HepG2 (cell line): ENCODE measurements around the gene ONECUT1. TPM values are rescaled to one million over a fixed set of nuclear protein-coding genes. Genes with fewer than 3 reads are reported as not detected.
A peak's percentile ranks its signal among the peaks of the same experiment; 100 is the strongest.

Experiments
- FOXO1 ChIP-seq: sonication (generic); formaldehyde crosslinking; IDR thresholded peaks from 2 replicates; pipeline ENCODE4 v1.4.0; 2020; ENCODE audit warnings: missing genetic modification reagents
- JUND ChIP-seq: sonication (generic); formaldehyde crosslinking; IDR thresholded peaks from 2 replicates; pipeline ENCODE4 v1.8.0; 2022; ENCODE audit warnings: mild to moderate bottlenecking, missing genetic modification reagents
- SIN3B ChIP-seq: fragments of 150-350 bp; IDR thresholded peaks from 2 replicates; pipeline ENCODE4 v1.6.1; 2014; ENCODE audit warnings: low read length
- SOX5 ChIP-seq: IDR thresholded peaks from 2 replicates; pipeline ENCODE4 v1.6.1; 2016; ENCODE audit warnings: borderline replicate concordance
- SPEN ChIP-seq: sonication (generic); formaldehyde crosslinking; IDR thresholded peaks from 2 replicates; pipeline ENCODE4 v1.5.1; 2020; ENCODE audit warnings: low read depth, mild to moderate bottlenecking, missing genetic modification reagents
- TBX2 ChIP-seq: sonication (generic); formaldehyde crosslinking; IDR thresholded peaks from 2 replicates; pipeline ENCODE4 v1.5.0; 2020; ENCODE audit warnings: missing genetic modification reagents, mild to moderate bottlenecking, borderline replicate concordance
- ZBTB7B ChIP-seq: sonication (generic); formaldehyde crosslinking; IDR thresholded peaks from 2 replicates; pipeline ENCODE4 v1.4.0; 2020; ENCODE audit warnings: missing genetic modification reagents
- ZEB1 ChIP-seq: IDR thresholded peaks from 2 replicates; pipeline ENCODE4 v1.6.1; 2012; ENCODE audit warnings: mild to moderate bottlenecking, low read depth, inconsistent platforms; ENCODE audit not compliant: insufficient replicate concordance
- ZNF512 ChIP-seq: sonication (generic); formaldehyde crosslinking; IDR thresholded peaks from 2 replicates; pipeline ENCODE4 v1.4.0; 2020; ENCODE audit warnings: mild to moderate bottlenecking, missing genetic modification reagents
- ZSCAN9 ChIP-seq: IDR thresholded peaks from 2 replicates; pipeline ENCODE4 v1.6.1; 2016; ENCODE audit warnings: borderline replicate concordance
- polyA plus RNA-seq, 8 experiments: library from polyadenylated mRNA; depleted of rRNA in 3 of 8; stranded (reverse) in 7 of 8; unstranded in 1 of 8; fragments of >200 nt; fragmentation: Illumina TruSeq in 4 of 8; extraction: Trizol in 4 of 8; gene quantifications; 2 replicates each; pipeline versions ENCODE4 v1.2.1 to v1.2.3, GENCODE V29; 2011 to 2016; ENCODE audit warnings: low read depth in 4 of 8, missing spikeins in 1 of 8, mixed read lengths in 1 of 8; ENCODE audit not compliant: insufficient read depth in 1 of 8
- total RNA-seq, 5 experiments: library from RNA; depleted of rRNA; stranded (reverse); fragments of >200 nt; fragmentation: Illumina TruSeq; extraction: Trizol; gene quantifications; 2 replicates each; pipeline ENCODE4 v1.2.3, GENCODE V29; 2016; ENCODE audit warnings: low read depth in 1 of 5
- TF ChIP-seq, protein P1 (sequence below): sonication (generic); formaldehyde crosslinking; IDR thresholded peaks from 2 replicates; pipeline ENCODE4 v1.4.0; 2020; ENCODE audit warnings: missing genetic modification reagents
- TF ChIP-seq, protein P2 (sequence below): sonication (generic); formaldehyde crosslinking; IDR thresholded peaks from 2 replicates; pipeline ENCODE4 v1.5.1; 2020; ENCODE audit warnings: mild to moderate bottlenecking, missing genetic modification reagents, borderline replicate concordance
- TF ChIP-seq, protein P3 (sequence below): sonication (generic); formaldehyde crosslinking; IDR thresholded peaks from 2 replicates; pipeline ENCODE4 v1.5.1; 2020; ENCODE audit warnings: missing genetic modification reagents, mild to moderate bottlenecking, borderline replicate concordance

The ONECUT1 gene
- total and polyA plus RNA-seq, 2 of the 13 experiments (the other 11 are each of a cell fraction or from before 2014, with no cell fraction given), result 3.5 to 9.1 TPM

DNA sequence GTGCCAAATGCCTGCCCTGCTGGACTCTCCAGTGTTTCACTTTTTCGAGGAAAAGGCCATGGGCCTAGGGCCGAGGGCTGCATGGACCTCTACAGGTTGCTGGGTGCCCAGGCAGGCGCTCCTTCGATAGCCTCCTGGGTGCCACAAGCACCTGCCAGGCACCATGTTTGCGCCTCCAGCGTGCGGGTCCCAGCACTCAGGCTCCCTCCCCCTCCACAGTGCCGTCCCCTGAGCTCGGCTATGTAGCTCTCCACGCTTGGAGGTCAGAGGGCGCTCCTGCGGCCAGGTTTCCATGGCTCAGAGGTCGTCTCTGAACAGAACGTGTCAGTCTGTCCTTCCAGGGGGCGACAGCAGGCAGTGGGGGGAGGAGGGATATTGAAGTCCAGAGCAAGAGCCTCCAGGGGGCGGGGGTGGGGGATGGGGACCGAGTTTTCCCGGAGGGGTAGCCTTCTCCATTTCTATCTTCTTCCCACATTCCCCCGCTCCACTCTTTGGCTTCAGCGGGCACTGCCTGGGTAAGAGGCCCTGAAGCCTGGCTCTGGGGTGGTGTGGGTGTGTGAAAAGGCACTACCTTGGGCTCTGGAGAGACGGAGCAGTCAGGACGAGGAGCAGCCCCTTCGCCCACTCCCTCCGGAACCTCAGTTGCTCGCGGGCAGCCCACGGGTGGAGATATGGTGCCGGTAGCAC is 3.6 kb downstream of the ONECUT1 start (continued):
- TF ChIP-seq ZNF512 (CRISPR knock-in tag), result no peak
- TF ChIP-seq, protein P1, sequence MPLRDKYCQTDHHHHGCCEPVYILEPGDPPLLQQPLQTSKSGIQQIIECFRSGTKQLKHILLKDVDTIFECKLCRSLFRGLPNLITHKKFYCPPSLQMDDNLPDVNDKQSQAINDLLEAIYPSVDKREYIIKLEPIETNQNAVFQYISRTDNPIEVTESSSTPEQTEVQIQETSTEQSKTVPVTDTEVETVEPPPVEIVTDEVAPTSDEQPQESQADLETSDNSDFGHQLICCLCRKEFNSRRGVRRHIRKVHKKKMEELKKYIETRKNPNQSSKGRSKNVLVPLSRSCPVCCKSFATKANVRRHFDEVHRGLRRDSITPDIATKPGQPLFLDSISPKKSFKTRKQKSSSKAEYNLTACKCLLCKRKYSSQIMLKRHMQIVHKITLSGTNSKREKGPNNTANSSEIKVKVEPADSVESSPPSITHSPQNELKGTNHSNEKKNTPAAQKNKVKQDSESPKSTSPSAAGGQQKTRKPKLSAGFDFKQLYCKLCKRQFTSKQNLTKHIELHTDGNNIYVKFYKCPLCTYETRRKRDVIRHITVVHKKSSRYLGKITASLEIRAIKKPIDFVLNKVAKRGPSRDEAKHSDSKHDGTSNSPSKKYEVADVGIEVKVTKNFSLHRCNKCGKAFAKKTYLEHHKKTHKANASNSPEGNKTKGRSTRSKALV, result peak; percentile 54; the same call in 1 of the 2 replicates
- no peak; the same call in 1 of the 2 replicates for TF ChIP-seq SOX5
- TF ChIP-seq SPEN, result peak; percentile 55; the same call in 1 of the 2 replicates
- no peak for TF ChIP-seq ZSCAN9 (CRISPR knock-in tag)
- 0 out of 2 replicates have a peak, but pooled peaks have one; percentile 10 for TF ChIP-seq JUND (CRISPR knock-in tag)
- no peak for TF ChIP-seq ZEB1
- peak; percentile 30; the same call in 1 of the 2 replicates for TF ChIP-seq ZBTB7B
- TF ChIP-seq, protein P2, sequence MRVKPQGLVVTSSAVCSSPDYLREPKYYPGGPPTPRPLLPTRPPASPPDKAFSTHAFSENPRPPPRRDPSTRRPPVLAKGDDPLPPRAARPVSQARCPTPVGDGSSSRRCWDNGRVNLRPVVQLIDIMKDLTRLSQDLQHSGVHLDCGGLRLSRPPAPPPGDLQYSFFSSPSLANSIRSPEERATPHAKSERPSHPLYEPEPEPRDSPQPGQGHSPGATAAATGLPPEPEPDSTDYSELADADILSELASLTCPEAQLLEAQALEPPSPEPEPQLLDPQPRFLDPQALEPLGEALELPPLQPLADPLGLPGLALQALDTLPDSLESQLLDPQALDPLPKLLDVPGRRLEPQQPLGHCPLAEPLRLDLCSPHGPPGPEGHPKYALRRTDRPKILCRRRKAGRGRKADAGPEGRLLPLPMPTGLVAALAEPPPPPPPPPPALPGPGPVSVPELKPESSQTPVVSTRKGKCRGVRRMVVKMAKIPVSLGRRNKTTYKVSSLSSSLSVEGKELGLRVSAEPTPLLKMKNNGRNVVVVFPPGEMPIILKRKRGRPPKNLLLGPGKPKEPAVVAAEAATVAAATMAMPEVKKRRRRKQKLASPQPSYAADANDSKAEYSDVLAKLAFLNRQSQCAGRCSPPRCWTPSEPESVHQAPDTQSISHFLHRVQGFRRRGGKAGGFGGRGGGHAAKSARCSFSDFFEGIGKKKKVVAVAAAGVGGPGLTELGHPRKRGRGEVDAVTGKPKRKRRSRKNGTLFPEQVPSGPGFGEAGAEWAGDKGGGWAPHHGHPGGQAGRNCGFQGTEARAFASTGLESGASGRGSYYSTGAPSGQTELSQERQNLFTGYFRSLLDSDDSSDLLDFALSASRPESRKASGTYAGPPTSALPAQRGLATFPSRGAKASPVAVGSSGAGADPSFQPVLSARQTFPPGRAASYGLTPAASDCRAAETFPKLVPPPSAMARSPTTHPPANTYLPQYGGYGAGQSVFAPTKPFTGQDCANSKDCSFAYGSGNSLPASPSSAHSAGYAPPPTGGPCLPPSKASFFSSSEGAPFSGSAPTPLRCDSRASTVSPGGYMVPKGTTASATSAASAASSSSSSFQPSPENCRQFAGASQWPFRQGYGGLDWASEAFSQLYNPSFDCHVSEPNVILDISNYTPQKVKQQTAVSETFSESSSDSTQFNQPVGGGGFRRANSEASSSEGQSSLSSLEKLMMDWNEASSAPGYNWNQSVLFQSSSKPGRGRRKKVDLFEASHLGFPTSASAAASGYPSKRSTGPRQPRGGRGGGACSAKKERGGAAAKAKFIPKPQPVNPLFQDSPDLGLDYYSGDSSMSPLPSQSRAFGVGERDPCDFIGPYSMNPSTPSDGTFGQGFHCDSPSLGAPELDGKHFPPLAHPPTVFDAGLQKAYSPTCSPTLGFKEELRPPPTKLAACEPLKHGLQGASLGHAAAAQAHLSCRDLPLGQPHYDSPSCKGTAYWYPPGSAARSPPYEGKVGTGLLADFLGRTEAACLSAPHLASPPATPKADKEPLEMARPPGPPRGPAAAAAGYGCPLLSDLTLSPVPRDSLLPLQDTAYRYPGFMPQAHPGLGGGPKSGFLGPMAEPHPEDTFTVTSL (CRISPR knock-in tag), result 0 out of 2 replicates have a peak, but pooled peaks have one; percentile 16
- TF ChIP-seq TBX2 (CRISPR knock-in tag), result peak; percentile 27; the same call in 1 of the 2 replicates
- peak; percentile 47 for TF ChIP-seq FOXO1 (CRISPR knock-in tag)
- no peak for TF ChIP-seq SIN3B
- TF ChIP-seq, protein P3, sequence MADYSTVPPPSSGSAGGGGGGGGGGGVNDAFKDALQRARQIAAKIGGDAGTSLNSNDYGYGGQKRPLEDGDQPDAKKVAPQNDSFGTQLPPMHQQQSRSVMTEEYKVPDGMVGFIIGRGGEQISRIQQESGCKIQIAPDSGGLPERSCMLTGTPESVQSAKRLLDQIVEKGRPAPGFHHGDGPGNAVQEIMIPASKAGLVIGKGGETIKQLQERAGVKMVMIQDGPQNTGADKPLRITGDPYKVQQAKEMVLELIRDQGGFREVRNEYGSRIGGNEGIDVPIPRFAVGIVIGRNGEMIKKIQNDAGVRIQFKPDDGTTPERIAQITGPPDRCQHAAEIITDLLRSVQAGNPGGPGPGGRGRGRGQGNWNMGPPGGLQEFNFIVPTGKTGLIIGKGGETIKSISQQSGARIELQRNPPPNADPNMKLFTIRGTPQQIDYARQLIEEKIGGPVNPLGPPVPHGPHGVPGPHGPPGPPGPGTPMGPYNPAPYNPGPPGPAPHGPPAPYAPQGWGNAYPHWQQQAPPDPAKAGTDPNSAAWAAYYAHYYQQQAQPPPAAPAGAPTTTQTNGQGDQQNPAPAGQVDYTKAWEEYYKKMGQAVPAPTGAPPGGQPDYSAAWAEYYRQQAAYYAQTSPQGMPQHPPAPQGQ (CRISPR knock-in tag), result no peak
